NCI-H2029 treated with DMSO at 0.1 percent for 48 hours (cell line): Measurements from ENCODE around the gene TAB2.
"Not testable (repeated sequence)": the region's sequence is repeated elsewhere in the genome, so short reads cannot be mapped to it uniquely, and the experiment has no call there.

Source experiments
- DNase-seq: peaks from one replicate; lab custom pipeline; 2025; lab: John Stamatoyannopoulos, UW

Gene TAB2

DNA sequence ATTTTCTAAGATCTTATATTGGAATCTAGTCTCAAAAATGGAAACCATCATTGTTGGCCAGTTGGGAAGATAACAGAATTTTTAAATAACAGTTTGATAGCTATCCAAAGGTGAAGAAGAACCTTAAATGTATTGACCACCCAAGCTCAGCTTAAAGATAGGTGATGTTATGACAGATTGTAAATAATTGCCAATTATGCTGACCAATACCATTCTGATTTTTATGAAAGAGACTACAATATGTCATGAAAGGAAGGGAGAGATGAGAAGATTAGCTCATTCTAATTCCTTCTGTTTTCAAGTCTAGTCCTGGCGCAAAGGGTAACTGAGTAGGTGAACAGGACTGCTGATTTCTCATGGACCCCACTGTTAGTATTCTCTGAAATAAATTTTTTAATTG is 5.7 kb upstream of the TAB2 start:
- no peak for DNase-seq

DNA sequence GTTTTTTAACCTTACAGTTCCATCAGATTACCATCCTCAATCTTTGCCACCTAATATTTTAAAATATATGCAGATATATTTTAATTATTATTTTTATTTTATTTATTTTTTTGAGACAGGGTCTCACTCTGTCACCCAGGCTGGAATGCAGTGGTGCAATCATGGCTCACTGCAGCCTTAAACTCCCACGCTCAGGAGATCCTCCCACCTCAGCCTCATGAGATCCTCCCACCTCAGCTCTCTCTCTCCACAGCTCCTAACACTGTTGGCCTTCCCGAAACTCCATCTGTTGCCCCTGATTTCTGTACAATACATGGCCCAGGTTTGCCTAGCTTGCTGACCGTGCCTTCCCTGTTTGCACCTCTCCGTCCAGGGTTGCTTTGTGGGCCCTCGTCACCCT is 4.4 kb upstream of the TAB2 start:
- DNase-seq: no peak

DNA sequence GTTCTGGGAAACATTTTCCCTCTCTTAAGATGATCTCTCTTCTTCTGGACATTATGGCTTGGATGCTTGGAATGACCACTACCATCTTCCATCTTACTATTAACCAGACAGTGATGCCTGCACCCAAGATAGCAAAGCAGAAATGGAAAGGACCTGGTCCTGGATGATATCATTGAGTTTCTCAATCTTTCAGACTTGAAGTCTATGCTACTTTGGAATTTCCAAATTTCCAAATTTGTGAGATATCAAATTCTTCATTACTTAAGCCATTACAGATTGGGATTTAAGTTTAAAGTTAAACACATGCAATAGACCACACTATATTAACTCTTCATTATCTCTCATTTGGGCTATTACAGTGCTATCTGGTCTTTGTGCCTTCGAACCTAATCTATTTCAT is 3.7 kb upstream of the TAB2 start:
- DNase-seq: no peak

DNA sequence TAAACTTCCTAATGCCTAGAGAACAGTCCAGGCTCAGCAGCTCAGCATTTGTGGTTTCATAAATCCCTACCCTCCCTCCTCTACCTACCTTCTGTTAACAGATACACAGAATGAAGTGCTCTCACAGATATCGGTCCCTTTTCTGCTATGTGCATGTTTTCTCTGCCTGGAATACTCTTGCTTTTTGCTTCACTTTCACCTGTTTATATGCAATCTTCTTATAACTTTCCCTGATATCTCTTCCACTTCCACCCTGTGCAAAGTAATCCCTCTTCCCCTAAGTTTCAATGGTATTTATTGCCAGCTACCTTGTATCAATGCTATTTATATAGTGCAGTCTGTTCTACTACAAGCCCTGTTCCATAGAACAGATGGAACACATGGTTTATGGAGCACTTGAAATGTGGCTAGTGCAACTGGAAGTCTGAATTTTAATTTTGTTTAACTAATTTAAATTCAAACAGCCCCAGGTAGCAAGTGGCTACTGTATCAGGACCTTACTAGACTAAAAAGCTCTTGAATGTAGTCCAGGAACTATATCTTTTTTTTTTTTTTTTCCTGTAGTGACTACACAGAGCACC is 3.1 kb upstream of the TAB2 start:
- DNase-seq: no peak

DNA sequence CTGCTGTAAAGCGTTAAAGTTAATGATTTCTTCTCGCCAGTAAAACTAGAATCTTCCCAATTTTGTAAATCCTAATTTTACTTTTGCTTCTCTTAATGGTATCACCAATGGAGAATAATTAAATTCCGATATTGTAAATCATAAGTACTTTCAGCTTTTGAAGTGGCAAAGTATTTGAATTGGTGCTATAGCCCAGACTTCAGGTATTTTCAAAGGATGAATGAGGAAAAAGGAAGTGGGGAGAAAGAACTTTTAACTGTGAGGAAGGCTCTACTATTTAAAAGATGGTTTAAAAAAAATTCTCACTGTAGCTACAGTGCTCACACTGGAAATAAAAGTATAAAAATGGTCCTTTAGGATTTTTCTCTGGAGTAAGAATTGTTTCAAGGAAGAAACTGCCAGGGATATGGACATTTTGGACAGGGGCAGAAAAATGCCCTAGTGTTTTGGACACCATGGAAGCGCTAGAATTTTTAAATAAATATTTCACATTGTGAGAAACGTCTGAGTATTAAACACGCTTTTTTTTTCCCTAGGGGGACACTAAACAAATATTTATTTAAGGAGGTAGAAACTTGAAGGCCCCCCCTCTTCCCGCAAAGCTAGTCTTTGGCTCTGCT is 1.3 kb upstream of the TAB2 start:
- no peak for DNase-seq

DNA sequence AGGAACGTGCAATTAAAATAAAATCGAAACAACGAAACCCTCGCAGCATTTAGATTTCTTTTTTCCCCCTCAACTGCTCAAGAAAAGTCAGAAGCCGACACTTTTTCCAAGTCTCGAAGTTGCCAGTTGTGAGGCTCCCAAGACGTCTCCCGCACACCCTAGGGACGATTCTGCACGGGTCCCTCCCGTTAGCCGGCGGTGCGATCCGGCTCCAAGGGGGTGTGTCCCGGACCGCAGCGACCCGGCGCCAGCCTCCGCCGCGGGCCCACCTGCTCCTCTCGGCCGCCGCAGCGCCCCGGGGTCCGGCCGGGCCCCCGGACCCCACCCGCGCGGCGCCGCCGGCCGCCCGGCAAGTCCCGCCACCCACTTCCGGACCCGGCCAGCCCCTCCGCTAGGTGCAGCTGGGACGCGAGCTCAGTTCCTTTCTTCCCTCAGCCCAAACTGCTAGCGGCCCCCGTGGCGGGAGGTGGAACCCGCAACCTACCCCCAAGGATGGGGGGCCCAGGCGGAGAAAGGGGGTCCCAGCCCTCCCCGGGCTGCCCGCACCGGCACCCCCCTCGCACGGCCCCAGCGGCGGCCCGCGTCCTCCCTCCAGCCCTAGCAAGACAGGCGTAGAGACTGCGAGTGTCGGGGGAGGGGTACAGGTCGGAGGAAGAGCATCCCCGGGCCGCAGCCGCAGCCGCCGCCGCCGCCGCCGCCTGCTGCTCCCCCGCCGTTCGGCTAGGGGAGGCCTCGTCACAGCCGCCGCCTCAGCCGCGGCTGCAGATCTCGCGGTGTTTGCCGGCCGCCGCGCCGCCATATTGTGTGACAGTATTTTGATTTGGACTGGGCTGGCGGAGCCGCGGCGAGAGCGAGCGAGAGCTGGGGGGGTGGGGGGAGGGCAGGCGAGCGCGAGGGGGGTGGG is 520 bp upstream of the TAB2 start:
- DNase-seq: no peak

DNA sequence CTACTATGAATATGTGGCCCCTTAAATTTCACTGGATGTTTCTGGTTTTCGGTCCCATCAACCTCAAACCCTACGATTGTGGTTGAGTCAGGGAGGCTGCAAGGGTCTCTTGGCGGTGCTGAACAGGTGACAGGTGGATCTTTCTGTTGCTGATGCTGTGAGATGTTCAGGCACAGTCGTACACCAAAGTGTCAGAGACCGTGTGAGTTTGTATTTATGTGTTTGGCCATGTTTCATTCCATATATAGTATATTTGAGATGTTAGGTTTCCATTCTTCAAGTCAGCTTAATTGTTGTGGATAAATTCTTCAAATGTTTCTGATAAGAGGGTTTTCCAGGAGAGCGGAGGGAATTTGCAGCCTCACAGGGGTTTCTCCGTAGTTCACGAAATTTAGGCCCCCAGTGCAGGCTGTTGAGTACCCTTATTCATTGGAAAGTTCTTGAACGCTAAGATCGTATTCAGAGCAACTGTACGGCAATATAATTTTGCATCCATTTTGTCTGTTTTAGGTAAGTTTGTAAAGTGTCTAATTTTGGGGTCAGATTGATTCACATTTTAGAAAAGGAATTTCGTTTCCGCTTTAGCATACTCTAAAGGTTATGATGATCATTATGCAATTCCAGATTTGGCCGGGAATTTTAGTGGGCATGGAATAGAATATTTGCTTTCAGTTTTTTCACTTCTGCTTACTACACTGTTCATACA is 1.2 kb downstream of the TAB2 start:
- DNase-seq: no peak

DNA sequence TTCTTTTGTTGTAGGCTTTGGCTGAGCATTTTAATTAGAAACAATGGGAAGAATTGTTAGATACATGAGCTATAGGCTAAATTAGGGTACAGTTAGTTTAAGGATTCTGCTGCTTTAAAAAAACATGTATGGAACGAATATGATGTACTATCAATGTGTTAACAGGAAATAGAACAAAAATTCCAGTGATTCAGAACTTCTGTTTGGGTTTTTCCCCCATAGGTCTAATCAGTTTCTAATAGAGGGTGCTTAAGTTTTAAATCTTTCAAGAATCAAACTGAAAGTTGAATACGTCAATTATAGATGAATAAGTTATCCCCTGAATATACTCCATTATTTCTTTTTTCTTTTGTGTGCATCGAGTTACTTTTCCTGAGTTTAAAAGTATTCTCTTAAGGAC is 1.9 kb downstream of the TAB2 start:
- DNase-seq: no peak

DNA sequence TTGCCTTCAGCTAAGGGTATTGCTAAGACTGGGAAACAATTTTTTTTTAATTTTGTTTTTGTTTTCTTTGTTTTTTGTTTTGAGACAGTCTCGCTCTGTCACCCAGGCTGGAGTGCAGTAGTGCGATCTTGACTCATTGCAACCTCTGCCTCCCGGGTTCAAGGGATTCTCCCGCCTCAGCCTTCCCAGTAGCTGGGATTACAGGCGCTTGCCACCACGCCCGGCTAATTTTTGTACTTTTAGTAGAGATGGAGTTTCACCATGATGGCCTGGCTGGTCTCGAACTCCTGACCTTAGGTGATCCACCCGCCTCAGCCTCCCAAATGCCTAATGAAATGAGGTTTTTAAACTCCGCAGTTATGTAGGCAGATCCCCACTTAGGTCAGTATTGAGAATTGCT is 2.5 kb downstream of the TAB2 start:
- not testable (repeated sequence) for DNase-seq

DNA sequence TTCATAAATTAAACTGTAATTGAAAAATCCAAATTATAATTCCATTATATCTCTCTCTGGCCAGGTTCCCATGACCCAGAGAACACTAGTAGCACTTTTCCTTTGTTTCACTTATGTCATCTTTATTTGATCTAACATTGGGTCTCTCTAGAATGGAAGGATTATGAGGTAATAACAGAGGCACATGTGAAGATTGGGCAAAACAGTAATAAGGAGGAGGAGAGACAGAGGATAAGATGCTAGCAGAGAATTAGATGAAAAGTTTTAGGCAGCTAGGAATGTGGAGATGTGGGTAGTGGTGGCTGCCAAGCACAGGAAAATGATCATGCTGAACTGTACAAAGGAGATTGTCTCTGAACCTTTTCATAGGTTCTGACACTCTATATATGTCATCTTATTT is 3.3 kb downstream of the TAB2 start:
- no peak for DNase-seq

DNA sequence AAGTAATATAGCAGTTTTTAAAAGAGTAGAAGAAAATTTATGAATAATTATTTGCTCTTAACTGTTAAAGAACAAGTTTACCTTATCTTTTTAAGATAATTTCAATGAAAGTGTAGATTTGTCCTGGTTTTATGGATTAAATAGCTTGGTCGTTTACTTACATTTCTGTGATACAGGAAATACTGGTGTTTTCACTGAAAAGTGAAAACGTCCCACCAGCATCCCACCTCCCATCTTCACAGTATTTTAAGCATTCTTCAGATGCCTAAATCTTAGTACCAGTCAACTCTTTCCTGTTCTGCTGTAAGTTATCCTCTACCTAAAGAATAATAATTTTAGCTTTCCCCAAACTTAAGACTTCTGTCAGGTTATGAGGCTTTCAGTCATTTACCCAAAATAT is 5.8 kb downstream of the TAB2 start:
- DNase-seq: no peak

DNA sequence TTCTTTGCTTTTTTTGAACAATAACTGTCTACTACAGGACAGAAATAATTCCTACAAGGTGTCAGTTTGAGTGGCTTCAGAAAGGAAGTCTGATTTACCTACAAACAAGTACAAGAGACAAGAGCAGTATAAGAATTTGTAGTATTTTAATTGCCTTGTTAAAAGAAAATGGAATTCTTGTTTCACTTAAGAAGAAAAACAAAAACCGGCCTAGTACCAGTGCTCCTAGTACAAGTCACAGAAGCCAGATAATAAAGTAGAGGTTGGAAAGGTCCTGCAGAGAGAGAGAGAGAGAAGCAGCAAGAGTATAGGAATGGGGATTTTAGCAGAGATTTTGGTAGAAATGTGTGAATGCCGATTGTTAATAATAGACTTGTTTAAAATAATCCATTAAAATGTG is 6.4 kb downstream of the TAB2 start:
- DNase-seq: no peak

DNA sequence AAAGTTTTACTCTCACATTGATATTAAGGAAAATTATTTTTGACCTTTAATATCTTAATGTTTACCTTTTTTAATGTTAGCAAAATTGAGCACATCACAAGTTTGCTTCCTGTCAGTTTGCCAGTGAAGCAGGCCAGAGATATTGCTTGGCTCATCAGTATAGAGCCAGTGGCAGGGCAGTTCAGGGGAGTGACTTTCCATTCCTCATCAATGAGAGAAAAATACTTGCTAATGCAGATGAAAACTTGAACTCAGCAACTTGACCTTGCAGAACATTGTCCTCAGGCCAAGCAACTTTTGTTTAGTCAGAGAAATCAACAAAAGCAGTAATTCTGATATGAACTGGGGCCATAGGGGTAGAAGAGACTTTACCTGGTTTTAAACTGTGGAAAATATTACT is 6.9 kb downstream of the TAB2 start:
- no peak for DNase-seq

DNA sequence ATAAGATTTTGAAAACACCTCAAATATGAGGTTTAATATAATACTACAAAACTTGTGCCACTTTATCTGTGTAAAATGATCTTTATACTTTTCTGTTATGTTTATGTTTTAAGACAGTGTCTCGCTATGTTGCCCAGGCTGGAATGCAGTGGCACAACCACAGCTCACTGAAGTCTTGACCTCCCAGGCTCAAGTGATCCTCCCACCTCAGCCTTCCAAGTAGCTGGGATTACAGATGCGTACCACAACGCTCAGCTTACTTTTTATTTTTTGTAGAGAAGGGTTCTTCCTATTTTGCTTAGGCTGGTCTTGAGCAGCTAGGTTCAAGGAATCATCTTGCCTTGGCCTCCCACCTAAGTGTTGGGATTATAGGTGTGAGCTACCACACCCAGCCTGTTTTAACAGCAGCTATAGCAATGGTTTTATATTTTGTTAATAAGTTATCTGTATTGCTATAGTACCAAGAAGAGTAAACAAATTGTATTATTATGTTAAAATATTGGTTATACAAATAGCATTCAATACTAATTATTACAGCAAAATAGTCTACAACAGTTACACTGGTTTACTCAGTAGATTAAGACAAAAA is 8.2 kb downstream of the TAB2 start:
- DNase-seq: no peak

DNA sequence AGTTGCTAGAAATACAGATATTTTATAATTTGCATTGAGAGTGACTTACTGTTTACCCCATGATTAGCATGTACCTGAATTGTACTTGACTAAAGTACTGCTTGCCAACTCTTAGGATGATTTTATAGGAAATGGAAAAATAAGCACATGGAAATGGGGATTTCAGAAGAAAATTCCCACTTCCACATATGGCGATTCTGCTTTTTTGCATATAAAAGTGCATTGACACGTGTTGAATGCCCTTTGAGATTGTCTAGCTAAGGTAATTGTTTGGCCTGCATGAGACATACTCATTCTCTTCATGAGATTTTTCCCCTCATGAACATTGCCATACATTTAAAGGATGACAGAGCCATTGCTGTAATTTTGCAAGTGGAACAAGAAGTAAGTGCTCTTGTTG is 10.1 kb downstream of the TAB2 start:
- DNase-seq: no peak

DNA sequence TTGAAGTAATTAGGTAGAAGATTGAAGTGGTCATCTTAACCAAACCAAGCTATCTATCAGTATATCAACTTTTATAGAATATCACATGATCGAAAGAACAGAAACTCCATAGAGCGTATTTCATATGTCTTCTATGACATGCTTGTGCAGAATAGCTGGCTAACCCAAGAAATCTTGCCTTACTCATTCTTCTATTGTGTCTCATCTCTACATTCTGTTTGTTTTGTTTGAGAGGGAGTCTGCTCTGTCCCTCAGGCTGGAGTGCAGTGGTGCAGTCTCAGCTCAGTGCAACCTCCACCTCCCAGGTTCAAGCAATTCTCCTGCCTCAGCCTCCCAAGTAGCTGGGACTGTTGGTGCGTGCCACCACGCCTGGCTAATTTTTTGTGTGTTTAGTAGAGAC is 10.6 kb downstream of the TAB2 start:
- DNase-seq: no peak

DNA sequence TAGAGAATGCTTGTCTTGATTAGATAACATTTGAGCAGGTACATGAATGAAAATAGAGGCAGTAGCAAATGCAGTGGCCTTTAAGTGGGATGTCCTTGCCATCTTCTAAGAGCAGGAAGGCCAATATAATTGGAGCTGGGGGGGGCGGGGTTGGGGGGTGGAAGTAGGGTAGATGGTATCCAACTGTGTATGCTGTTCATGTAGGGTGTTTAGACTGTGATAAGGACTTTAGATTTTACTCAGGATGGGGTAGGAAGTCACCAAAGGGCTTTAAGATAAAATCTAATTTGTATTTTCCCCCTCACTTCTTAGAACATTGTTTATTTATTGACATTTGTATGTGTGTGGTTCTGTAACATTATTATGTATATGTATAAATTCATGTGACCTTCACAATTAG is 12.0 kb downstream of the TAB2 start:
- DNase-seq: no peak

DNA sequence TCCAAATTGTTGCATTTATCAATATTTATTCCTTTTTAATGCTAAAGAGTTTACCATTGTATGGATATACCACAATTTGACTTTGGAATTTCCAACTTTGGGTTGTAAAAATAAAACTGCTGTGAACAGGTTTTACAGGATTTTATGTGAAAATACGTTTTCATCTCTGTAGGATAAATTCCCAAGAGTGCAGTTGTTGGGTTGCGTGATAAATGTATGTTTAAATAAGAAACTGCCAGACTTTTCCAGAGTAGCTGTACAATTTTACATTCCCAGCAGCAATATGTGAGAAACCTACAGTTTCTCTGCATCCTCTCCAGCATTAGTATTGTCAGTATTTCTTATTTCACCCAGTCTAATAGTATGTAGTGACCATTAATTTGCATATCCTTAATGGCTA is 12.6 kb downstream of the TAB2 start:
- DNase-seq: no peak

DNA sequence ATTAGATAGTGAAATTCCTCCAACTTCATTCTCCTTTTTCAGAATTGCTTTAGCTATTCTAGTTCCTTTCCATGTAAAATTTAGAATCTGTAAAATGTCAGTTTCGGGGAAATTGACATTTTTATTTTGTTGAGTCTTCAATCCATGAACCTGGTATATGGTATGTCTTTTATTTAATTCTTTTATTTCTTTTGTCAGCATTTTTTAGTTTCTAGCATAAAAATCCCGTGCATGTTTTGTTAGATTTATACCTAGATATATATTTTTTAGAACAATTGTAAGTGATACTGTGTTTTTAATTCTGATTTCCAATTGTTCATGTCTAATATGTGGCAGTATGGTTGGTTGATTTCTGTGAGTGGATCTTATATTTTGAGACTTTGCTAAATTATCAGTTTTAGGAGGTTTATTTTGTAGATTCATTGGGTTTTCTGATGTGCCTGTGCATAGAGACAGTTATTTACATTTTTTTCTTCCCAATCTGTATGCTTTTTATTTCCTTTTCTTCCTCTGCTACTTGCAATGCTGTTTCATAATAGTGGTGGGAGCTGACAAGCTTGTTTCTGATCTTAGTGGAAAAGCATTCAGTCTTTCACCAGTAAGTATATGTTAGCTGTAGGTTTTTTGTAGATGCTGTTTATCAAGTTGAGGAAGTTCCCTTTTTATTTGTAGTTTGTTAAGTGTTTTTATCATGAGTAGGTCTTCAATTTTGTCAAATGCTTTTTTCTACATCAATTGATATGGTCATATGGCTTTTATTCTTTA is 13.7 kb downstream of the TAB2 start:
- DNase-seq: no peak

DNA sequence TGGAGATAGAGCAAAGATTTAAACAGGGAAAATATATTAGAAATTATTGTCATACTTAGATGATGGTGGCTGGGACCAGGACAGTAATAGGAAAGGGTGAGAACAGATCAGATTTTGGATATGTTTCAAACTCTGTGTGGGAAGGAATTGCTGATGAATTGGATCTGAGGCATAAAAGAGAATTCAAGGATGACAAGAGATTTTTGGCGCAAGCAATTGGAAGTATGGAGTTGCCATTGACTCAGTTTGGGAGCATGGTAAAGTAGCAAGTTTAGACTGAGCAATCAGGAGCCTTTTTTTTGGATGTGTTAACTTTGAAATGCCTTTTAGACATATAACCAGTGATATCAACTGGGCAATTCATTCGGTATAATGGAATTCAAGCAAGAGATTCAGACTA is 14.4 kb downstream of the TAB2 start:
- DNase-seq: no peak

DNA sequence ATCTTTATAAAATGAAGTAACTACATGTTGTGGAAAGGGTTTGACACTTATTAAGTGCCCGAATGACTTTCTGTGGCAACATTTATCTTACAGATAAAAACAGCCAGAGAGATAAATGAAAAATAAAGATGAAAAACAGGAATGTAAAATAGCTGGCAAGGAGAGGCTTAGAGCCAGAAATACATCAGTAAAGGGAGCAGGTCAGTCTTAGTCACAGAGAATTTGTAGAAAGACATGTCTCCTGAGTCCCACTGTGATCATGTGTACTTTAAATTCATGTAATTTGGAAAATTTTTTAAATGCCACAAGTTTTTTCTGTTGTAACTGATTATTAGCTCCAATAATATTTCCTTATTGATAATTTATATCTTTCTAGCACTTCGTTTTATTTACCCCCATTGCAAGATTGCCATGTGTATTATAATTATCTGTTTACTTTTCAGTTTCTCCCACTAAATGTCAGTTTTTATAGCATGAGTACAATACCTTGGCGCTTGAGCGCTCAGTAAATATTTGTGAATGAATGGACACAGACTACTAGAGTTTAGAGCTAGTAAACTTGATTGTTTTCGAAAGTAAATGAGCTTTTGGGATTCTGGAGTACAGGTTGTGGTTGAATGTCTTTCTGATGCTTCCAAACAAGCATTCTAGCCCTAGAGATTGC is 15.2 kb downstream of the TAB2 start:
- DNase-seq: peak; percentile 18
